GM18499 (cell line): ENCODE measurements around the gene SDF2.
A peak's percentile ranks its signal among the peaks of the same experiment; 100 is the strongest.

Source experiments
- ATAC-seq: cut with Tn5 transposase; IDR thresholded peaks from one replicate; pipeline ENCODE4 v1.9.1; 2021; ENCODE audit warnings: moderate number of reproducible peaks; ENCODE audit not compliant: insufficient read depth, unreplicated experiment

The SDF2 gene

GRCh38 chr17:28661635-28662526, at the start of gene SDF2, which contains the start of gene SUPT6H:
Gene SDF2 (minus strand): TSS chr17:28661906. CDS start chr17:28661876, 30 bp downstream.
Gene SUPT6H (plus strand): TSS chr17:28662205. CDS start chr17:28673402, 11,197 bp downstream.
- peak; percentile 54 for ATAC-seq

DNA sequence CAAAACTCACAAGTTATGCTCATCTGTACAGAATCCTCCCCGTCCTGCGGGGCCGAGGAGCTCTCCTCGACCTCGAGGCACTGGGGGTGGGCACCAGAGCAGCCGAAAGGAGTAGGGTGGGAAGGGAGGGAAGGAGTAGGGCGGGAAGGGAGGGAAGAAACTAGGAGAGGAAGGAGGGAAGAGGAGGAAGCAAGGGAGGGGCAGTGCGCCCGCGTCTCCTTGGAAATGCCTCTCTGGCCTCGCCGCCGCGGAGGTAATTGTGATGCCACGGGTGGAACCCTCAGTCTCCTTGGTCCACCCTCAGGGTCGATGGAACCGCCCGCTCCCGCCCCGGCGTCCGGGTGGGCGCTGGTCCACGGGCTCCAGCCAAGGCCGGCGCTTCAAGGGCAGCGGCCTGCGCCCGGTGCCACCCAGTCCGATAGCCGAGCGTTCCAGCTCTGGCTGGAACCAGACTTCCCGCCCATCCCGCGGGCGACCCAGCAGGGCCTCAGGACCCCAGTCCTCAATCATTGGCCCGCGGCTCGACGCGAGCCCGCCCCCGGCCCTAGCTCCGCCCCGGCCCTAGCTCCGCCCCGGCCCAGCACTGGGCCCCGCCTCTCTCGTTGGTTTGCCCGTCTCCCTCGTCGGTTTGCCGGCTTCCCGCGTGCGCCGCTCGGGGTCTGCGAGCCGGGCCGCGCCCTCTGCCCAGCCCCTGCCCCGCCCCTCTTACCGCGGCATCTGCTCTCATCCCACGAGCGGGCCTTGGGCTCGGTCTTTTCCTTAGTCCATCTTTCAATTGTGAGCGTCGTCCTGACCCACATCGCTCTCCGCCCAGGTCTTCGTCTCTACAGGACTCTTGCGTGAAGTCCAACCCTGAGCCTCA, 49.4 kb upstream of the SDF2 start:
- ATAC-seq = no peak

DNA sequence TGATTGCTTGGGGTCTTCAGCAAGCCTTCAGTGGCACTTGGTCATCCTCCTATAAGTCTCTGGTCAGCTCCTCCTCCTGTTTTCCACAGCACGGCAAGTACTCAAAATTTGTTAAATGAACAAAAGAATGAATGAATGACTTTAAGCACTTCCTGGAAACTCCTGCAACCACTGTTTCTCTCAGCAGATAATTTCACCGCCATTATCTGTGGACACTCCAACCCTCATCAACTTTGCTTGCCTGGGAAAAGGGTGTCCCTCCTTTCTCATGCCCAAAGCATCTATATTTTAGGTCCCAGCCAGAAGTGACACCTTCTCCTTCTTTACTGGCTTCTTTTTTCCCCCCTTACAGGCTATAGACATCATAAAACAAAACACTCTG, 45.6 kb upstream of the SDF2 start:
- no peak for ATAC-seq

DNA sequence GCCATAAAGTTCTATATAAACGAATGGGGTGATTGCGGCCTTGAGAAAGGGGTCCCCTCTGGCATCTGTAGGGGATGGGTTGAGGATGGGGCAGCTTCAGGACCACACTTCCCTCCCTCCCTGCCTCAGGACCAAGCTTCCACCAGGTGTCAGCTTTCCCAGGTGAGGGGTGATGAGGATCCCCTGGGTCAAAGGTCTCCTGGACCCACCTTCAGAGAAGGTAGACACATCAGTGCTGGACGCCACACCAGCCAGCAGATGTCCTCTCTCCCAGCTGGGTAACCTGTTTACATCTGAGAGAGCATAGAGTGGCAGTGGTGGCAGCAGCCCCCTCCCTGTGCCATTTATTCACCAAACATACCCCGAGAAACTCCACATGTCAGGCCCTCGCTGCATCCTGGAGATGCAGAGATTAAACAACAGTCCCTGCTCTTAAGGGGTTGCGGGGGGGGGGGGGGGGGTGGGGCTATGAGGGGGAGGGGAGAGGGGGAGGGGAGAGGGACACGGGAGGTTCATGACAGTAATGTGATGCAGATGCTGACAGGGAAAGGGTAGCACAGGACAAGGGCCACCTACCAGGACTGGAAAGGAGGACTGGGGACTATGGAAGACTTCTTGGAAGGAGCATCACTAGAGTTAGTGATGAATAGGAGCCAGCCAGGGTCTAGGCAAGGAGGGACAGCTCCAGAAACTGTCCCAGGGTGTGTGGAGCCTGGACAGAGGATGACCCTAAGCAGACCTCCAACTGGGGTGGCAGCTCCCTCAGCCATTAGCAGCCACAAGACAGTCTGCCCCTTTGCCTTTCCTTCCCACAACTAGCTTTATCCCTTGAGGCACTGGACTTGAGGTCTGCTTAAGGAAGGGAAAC, 45.0 kb upstream of the SDF2 start:
- ATAC-seq = no peak

- ATAC-seq = no peak
Measured at GRCh38 chr17:28705728-28706334, 44.1 kb upstream of the SDF2 start.

- ATAC-seq = no peak
Measured at GRCh38 chr17:28705074-28705659, 43.5 kb upstream of the SDF2 start.

DNA sequence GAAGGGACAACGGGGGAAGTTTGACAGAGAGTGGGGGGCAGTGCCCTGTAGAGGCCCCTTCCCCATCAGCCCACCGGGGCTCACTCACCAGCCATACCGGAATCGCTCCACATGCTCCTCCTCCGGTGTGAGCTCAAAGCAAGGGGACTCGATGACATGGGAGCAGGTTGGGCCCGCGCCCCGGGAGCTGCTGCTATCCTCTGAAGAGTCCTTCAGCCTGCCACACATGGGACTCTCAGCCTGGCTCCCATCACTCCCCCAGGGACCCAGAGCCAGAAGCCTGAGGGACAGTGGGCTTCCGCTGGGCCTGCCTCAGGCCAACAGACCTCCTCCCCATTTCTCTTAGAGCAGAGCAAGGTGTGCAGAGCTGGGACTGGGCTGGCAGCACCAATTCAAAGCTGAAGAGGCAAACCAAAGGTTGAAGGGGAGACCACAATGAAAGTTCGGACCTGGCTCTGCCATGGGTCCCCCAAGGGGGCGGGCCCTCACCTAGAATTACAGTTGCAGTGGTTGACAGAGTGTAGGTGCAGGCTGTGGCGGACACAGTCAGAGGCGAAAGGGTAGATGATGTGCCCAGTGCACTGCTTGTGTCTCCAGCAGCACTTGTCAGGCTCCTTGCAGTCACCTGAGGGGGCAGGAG, 42.6 kb upstream of the SDF2 start:
- ATAC-seq = no peak

GRCh38 chr17:28703552-28704218, 42.0 kb upstream of the SDF2 start:
- ATAC-seq = no peak

DNA sequence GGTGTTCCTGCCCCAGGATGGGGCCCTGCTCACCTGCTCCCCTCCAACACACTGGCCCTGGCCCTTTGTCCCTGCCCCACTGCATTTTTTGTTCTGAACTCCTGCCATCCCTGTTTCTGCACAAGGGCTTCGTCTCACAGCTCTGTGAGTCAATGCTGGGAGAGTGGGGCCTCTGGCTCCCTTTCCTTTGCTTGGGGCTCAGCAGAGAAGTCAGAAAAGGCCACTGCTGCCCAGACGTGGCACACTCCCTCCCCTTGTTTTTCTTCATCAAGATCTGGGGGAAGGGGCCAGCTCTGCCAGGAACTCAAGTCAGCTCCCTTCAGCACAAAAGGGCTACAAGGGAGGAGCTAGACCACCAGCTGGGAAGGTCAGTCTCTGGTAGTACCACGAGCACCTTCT, 41.0 kb upstream of the SDF2 start:
- ATAC-seq = no peak

DNA sequence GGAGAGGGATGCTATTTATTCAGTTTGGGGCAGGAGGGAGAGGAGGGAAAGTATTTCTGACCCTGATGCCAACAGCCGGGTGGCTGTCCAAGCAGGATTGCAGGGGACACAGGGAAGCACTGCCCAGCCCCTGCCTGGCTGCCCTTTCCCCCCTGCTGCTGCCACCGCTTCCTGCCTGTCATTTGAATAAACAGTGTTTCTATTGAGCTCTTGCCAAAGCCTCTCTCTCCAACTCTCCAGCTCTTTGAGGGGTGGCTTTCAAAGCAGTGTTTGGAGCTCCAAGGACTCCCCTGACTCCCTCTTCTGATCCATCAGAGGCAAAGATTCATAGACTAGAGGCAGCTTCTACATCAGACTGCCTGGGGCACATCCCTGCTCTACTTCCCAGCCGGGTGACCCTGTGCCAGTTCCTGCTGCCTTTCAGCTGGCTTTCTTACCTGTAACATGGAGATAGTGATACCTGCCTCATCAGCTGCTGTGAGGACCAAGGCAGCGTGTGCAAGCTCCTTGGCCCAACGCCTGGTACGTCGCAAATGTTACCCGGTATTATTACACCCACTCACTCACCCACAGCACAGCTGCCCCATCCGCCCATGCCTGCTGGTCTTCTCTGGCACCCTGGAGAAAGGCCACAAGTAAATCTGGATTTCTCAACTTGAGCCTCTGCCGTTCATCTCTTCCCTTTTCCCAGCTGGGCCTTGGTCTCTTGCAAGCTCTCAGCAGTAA, 40.5 kb upstream of the SDF2 start:
- no peak for ATAC-seq

- no peak for ATAC-seq
Measured at GRCh38 chr17:28700830-28701492, 39.3 kb upstream of the SDF2 start.

- no peak for ATAC-seq
Measured at GRCh38 chr17:28700278-28700677, 38.6 kb upstream of the SDF2 start.

- no peak for ATAC-seq
Measured at GRCh38 chr17:28698253-28698941, 36.7 kb upstream of the SDF2 start.

- no peak for ATAC-seq
Measured at GRCh38 chr17:28693869-28694268, 32.2 kb upstream of the SDF2 start.

DNA sequence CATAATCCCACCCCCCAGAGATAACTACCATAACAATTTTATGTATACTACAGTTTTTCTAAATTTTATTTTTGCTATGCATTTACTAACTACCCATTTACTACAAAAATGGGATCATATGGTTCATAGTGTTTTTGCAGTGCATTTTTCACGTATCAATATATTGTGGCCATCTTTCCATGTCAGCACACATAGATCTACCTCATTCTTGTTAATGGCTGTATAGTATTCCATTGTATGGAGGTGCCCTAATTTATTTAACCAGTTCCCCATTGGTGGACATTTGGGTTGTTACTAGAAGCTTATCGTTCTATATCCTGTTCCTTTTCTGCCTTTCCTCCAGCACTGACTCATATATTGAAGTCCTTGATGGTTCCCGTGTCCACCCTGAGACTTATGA, 27.3 kb upstream of the SDF2 start:
- ATAC-seq = no peak

DNA sequence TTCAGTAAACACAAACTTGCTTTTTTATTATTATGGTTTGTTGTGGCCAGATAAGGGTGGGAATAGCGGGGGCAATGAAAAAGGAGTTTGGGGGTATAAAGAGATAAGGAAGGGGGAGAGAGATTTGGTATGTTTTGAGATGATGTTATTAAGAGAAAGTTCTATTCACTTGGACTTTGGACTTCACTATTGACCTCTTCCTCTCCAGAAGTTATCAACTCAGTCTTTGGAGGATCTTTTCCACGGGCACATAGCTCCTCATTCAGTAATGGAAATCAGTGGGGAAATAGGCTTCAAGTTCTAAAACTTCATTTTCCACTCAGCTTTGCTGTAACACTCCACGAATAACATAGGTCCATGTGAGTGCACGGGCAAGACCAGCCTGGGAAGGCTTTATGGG, 26.8 kb upstream of the SDF2 start:
- ATAC-seq = no peak

GRCh38 chr17:28686296-28686695, 24.6 kb upstream of the SDF2 start:
- no peak for ATAC-seq
